Pancreas (tissue), 10 donors: Measurements from ENCODE around the gene SMOC2. TPM values are rescaled to one million over a fixed set of nuclear protein-coding genes. Genes with fewer than 3 reads are reported as not detected.
A peak's percentile ranks its signal among the peaks of the same experiment; 100 is the strongest.

Experiments used
- ATAC-seq, 4 donors: fragments of 200-7000 bp; cut with Tn5 transposase; one replicate each; pipeline versions ENCODE4 v1.8.0 to v1.9.1; 2020; ENCODE audit warnings: mild to moderate bottlenecking in 4 of 4, moderate library complexity in 4 of 4
- DNase-seq, 6 donors: peaks; one replicate each; pipeline ENCODE4 v3.0.0-alpha.2; 2020
- FAIRE-seq: peaks from 2 replicates; lab custom pipeline; 2012; peaks lifted over from hg19 to GRCh38; lab: Jason Lieb, UNC
- H3K27ac ChIP-seq, 4 donors: fragments of 200-600 bp; sonication (generic); 1 replicate in 3 of 4; 2 replicates in 1 of 4; pipeline versions ENCODE4 v1.5.0 to v1.8.0; 2020
- H3K27me3 ChIP-seq, 4 donors: fragments of 200-600 bp; one replicate each; pipeline ENCODE4 v1.8.0; 2021
- H3K36me3 ChIP-seq, 3 donors: fragments of 200-600 bp; sonication (generic) in 1 of 3; one replicate each; pipeline versions ENCODE4 v1.5.0 to v1.8.0; 2020 to 2021
- H3K4me1 ChIP-seq, 3 donors: fragments of 200-600 bp; one replicate each; pipeline ENCODE4 v1.8.0; 2021
- H3K4me3 ChIP-seq, 4 donors: fragments of 200-600 bp; sonication (generic) in 2 of 4; one replicate each; pipeline versions ENCODE4 v1.5.0 to v1.8.0; 2020 to 2021
- H3K9me3 ChIP-seq, 4 donors: fragments of 200-600 bp; one replicate each; pipeline ENCODE4 v1.8.0; 2021
- CTCF ChIP-seq, 4 donors: fragments of 200-600 bp; sonication (generic) in 3 of 4; IDR thresholded peaks; one replicate each; pipeline versions ENCODE4 v1.5.0 to v1.8.0; 2021; ENCODE audit warnings: antibody characterized with exemption in 4 of 4
- WGBS, 2 donors: extraction: QIAGEN DNeasy Blood & Tissue Kit; methylation state at CpG; one replicate each; pipeline ENCODE4 v1.1.7; 2013; 5-methylcytosine and 5-hydroxymethylcytosine counted together
- intact Hi-C, 3 donors: fragments of 100-400 bp; cut with DNase I; formaldehyde crosslinking; loops; one replicate each; pipeline versions ENCODE4 v1.11.1 to v1.14.2; 2022
- polyA plus RNA-seq, 2 donors: library from polyadenylated mRNA; stranded (reverse); fragments of 200-250 nt; gene quantifications; one replicate each; pipeline ENCODE4 v1.2.3, GENCODE V29; 2013
- total RNA-seq, 6 donors: library from RNA; stranded (reverse); fragmentation: NEBNext Ultra II Directional in 4 of 6; extraction: Animal tissue kit (Norgen Biotek cat#: 25700) in 4 of 6; gene quantifications; one replicate each; pipeline versions ENCODE4 v1.2.1 to v1.2.4, GENCODE V29; 2021 to 2023
- donor health status: healthy with polysubstance abuse.
- donor health status: DM: no; HTN: no; CAD: no; lungs with moderate emphysema.
- donor health status: DM: no; HTN: no; CAD: no.
- donor health status: control.
- donor health status: control.
- donor health status: Bipolar disorder and iron deficiency.
- donor health status: DM: yes; HTN: yes; CAD: no.
- donor health status: DM: no; HTN: no; CAD: no.
- donor health status: DM: no; HTN: no; CAD: no.
- donor health status: DM: yes; HTN: yes; CAD: no.

The SMOC2 gene
- total and polyA plus RNA-seq, 8 donors: 2.5 to 18.4 (median 6.5) TPM

- TF ChIP-seq CTCF (IDR thresholded peaks at IDR 0.05): no peak
- Histone ChIP-seq H3K9me3 (no peaks in the 10 kb centered on the region), H3K4me1 (peaks cover 0 to 5% (median 0%) of the 10 kb centered on the region in 3 donors), H3K4me3 (no peak overlapping the region), H3K36me3 (no peaks in the 10 kb centered on the region), H3K27me3 (no peaks in the 10 kb centered on the region), H3K27ac (no peak overlapping the region)
- 80 to 81% methylated on average over 9 of the region's 9 CpGs for WGBS, 2 donors
- FAIRE-seq (no peak), ATAC-seq (no peak), DNase-seq (no peak)
- intact Hi-C loops: no loop called here
Measured at GRCh38 chr6:168577496-168577895, 136.5 kb downstream of the SMOC2 start.

GRCh38 chr6:168578036-168578435 lies 137.1 kb downstream of the SMOC2 start:
- H3K27me3 ChIP-seq: no peaks in the 10 kb centered on the region
- H3K27ac ChIP-seq: no peak overlapping the region
- ATAC-seq: no peak
- H3K4me1 ChIP-seq: peaks cover 0 to 5% (median 0%) of the 10 kb centered on the region in 3 donors
- 72% methylated on average over 8 of the region's 8 CpGs for WGBS, 2 donors
- no peak for DNase-seq
- no peak for TF ChIP-seq CTCF (IDR thresholded peaks at IDR 0.05)
- H3K36me3 ChIP-seq: no peaks in the 10 kb centered on the region
- FAIRE-seq: no peak
- no peak overlapping the region for H3K4me3 ChIP-seq
- intact Hi-C loops: no loop called here
- no peaks in the 10 kb centered on the region for H3K9me3 ChIP-seq

GRCh38 chr6:168581236-168581635 lies 140.3 kb downstream of the SMOC2 start:
- WGBS, 2 donors: 22 to 23% methylated on average over 12 of the region's 12 CpGs
- H3K27me3 ChIP-seq: no peaks in the 10 kb centered on the region
- no peaks in the 10 kb centered on the region for H3K9me3 ChIP-seq
- no peak overlapping the region for H3K27ac ChIP-seq
- intact Hi-C loops: no loop called here
- no peak overlapping the region for H3K4me3 ChIP-seq
- no peak for FAIRE-seq
- no peak for TF ChIP-seq CTCF (IDR thresholded peaks at IDR 0.05)
- DNase-seq: no peak
- ATAC-seq: peak in 1 of 4 donors; percentile 24
- H3K4me1 ChIP-seq: peaks cover 0 to 5% (median 0%) of the 10 kb centered on the region in 3 donors
- no peaks in the 10 kb centered on the region for H3K36me3 ChIP-seq

GRCh38 chr6:168581706-168582105 lies 140.7 kb downstream of the SMOC2 start:
- Histone ChIP-seq H3K27ac (no peak overlapping the region), H3K27me3 (no peaks in the 10 kb centered on the region), H3K4me1 (peaks cover 0 to 5% (median 0%) of the 10 kb centered on the region in 3 donors), H3K9me3 (no peaks in the 10 kb centered on the region), H3K36me3 (no peaks in the 10 kb centered on the region), H3K4me3 (no peak overlapping the region)
- no peak for TF ChIP-seq CTCF (IDR thresholded peaks at IDR 0.05)
- FAIRE-seq: no peak
- no peak for ATAC-seq
- WGBS, 2 donors: 63 to 72% methylated on average over 9 of the region's 9 CpGs
- intact Hi-C loops: no loop called here
- no peak for DNase-seq

GRCh38 chr6:168582571-168582981 lies 141.6 kb downstream of the SMOC2 start:
- Histone ChIP-seq H3K4me3 (no peak overlapping the region), H3K27me3 (no peaks in the 10 kb centered on the region), H3K36me3 (no peaks in the 10 kb centered on the region), H3K9me3 (no peaks in the 10 kb centered on the region), H3K4me1 (peaks cover 0 to 5% (median 0%) of the 10 kb centered on the region in 3 donors), H3K27ac (no peak overlapping the region)
- peak in 1 of 6 donors; percentile 53 for DNase-seq
- TF ChIP-seq CTCF (IDR thresholded peaks at IDR 0.05): no peak
- no peak for FAIRE-seq
- intact Hi-C loops: no loop called here
- no peak for ATAC-seq
- WGBS, 2 donors: 87% methylated on average over 21 of the region's 21 CpGs
